ES-I3 (cell line): ENCODE measurements around the gene SPATA21.
A peak's percentile ranks its signal among the peaks of the same experiment; 100 is the strongest.

Experiments
- H3K36me3 ChIP-seq: 2 replicates; pipeline ENCODE4 v1.6.1; 2013; ENCODE audit warnings: mild to moderate bottlenecking, low read length, control low read depth, moderate library complexity; ENCODE audit not compliant: insufficient read depth
- H3K4me1 ChIP-seq: 2 replicates; pipeline ENCODE4 v1.6.1; 2013; ENCODE audit warnings: mild to moderate bottlenecking, control low read depth, low read length; ENCODE audit not compliant: insufficient read depth
- H3K9ac ChIP-seq: 2 replicates; pipeline ENCODE4 v1.6.1; 2013; ENCODE audit warnings: low read depth, mild to moderate bottlenecking, low read length, moderate library complexity
- H3K9me3 ChIP-seq: 2 replicates; pipeline ENCODE4 v1.6.1; 2013; ENCODE audit warnings: mild to moderate bottlenecking, low read length, moderate library complexity; ENCODE audit not compliant: control insufficient read depth, insufficient read depth

Gene SPATA21

GRCh38 chr1:16442941-16443340, 5.7 kb upstream of the SPATA21 start:
- Histone ChIP-seq H3K4me1 (no peaks in the 10 kb centered on the region), H3K9ac (no peak overlapping the region), H3K36me3 (no peaks in the 10 kb centered on the region), H3K9me3 (no peaks in the 10 kb centered on the region)

DNA sequence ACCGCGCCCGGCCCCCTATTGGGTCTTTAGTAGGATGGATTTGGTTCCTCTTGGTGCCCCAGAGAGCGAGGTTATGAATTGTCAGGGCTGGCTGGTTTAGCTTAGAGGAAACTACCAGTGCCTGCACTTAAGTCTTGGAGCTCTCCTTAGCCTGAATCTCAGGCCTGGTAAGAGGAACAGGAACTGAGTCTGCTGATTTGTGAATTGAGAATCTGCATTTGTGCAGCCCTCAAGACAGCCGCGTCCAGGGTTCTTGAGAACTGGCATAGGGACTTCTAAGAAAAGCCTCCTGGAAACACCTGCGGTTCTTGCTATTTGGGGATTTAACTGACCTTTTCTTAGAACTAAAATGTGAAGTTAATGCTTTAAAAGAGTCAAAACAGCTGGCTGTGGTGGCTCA, 5.0 kb upstream of the SPATA21 start:
- no peaks in the 10 kb centered on the region for H3K9me3 ChIP-seq
- H3K4me1 ChIP-seq, result no peaks in the 10 kb centered on the region
- H3K9ac ChIP-seq, result no peak overlapping the region
- H3K36me3 ChIP-seq, result no peaks in the 10 kb centered on the region

GRCh38 chr1:16441282-16441665, 4.0 kb upstream of the SPATA21 start:
- Histone ChIP-seq H3K36me3 (no peaks in the 10 kb centered on the region), H3K9me3 (no peaks in the 10 kb centered on the region), H3K4me1 (no peaks in the 10 kb centered on the region), H3K9ac (peak overlapping the region; percentile 98)

DNA sequence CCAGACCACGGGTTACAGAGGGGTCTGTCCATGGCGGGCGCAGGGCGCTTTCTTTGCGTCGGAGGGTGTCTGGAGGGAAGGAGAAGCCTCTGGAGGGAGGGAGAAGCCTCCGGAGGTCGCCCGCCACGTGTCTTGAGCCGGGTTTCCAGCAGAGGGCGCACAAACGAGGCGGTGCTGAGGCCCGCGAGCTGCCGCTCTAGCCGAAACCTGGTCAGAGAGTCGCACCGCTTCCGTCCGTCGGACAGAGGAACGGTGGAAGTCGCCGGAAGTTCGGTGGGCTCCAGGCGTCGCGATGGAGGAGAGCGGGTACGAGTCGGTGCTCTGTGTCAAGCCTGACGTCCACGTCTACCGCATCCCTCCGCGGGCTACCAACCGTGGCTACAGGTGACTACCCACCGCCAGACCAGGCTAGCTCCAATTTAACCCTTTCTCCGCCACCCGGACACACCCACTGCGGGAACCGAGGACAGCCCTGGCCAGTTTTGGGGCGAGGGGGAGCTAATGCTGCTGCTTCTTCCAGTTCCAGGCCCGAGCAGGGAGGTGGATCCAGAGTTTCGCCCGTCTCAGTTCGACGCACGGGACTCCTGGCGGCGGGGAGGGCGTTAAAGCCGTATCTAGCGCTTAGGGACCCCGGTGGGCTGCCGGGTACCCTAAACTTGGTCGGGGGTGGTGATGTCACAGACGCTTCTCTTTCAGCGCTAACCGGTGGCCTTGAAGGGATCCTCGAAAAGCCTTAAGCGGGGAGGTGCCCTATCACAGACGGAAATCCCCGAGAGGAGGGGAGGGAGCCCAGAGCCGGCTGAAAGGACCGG, 3.5 kb upstream of the SPATA21 start, which contains the start of gene NECAP2:
Gene NECAP2, plus strand, starts transcription at position 255 of the 812 bp plus-strand sequence. Its CDS starts 38 bp downstream, at position 293.
- no peaks in the 10 kb centered on the region for H3K9me3 ChIP-seq
- H3K36me3 ChIP-seq, result no peaks in the 10 kb centered on the region
- no peaks in the 10 kb centered on the region for H3K4me1 ChIP-seq
- H3K9ac ChIP-seq, result peak within 1 kb of the TSS; percentile 98

- H3K4me1 ChIP-seq, result no peaks in the 10 kb centered on the region
- no peaks in the 10 kb centered on the region for H3K36me3 ChIP-seq
- peak overlapping the region; percentile 98 for H3K9ac ChIP-seq
- H3K9me3 ChIP-seq, result no peaks in the 10 kb centered on the region
Observed at GRCh38 chr1:16440131-16440469, 2.9 kb upstream of the SPATA21 start.

DNA sequence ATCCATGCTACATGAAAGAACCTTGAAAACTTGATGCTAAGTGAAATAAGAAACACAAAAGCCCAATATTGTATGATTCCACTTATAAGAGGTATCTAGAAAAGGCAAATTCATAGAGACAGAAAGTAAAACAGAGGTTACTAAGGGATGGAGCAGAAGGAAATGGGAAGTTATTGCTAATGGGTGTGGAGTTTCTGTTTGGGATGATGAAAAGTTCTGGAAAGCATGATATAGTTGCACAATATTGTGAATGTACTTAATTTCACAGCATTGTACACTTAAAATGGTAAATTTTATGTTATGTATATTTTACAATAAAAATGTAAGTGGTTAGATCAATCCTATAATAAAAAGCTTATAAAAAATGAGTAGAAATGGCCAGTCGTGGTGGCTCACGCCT, 1.7 kb upstream of the SPATA21 start:
- no peak overlapping the region for H3K9ac ChIP-seq
- H3K4me1 ChIP-seq, result no peaks in the 10 kb centered on the region
- no peaks in the 10 kb centered on the region for H3K36me3 ChIP-seq
- no peaks in the 10 kb centered on the region for H3K9me3 ChIP-seq

DNA sequence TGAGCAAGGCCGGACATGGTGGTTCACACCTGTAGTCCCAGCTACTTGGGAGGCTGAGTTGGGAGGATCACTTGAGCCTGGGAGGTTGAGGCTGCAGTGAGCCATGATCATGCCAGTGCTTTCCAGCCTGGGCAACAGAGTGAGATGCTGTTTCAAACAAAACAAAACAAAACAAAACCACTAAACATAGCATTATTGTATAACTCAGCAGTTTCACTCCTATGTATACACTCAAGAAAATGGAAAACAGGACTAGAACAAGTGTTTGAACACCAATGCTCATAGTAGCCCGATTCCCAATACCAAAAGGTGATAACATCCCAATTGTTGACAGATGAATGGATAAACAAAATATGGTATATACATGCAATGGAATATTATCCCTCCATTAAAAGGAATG, 1.3 kb upstream of the SPATA21 start:
- Histone ChIP-seq H3K36me3 (no peaks in the 10 kb centered on the region), H3K4me1 (no peaks in the 10 kb centered on the region), H3K9ac (no peak overlapping the region), H3K9me3 (no peaks in the 10 kb centered on the region)

DNA sequence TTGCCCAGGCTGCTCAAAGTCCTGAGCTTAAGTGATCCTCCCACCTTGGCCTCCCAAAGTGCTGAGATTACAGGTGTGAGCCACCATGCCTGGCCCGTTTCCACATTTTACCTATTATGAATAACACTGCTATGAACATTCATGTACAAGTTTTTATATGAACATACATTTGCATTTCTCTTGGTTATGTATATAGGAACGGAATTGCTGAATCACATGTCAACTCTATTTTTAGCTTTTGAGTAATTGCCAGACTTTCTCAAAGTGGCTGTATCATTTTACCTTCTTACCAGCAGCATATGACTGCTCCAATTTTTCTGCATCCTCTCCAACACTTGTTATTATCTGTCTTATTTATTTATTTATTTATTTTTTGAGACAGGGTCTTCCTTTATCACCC, 2.7 kb downstream of the SPATA21 start:
- H3K36me3 ChIP-seq, result no peaks in the 10 kb centered on the region
- H3K9ac ChIP-seq, result no peak overlapping the region
- H3K9me3 ChIP-seq, result no peaks in the 10 kb centered on the region
- peaks cover 5% of the 10 kb centered on the region; the same call in 1 of the 2 replicates for H3K4me1 ChIP-seq

- Histone ChIP-seq H3K9ac (no peak overlapping the region), H3K9me3 (no peaks in the 10 kb centered on the region), H3K36me3 (no peaks in the 10 kb centered on the region), H3K4me1 (peaks cover 5% of the 10 kb centered on the region; the same call in 1 of the 2 replicates)
Observed at GRCh38 chr1:16434007-16434406, 3.2 kb downstream of the SPATA21 start.

DNA sequence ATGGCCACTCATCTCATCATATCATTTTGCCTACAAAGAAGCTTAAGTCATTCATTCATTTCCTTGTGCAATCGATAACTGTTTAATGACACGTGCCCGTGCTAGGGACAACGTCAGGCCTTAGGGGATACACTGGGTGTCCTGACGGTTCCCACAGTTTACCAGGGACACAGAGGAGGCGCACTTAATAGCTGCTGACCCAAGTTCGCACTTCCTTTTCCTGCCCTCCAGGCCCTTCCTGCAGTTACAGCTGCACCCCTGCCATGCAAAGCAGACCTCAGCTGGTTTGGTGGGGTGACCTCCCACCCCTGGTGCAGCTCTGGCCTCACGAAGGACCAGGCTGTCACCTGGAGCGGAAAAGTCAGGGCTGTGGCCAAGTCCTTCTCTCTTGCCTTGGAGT, 4.2 kb downstream of the SPATA21 start:
- no peak overlapping the region for H3K9ac ChIP-seq
- H3K9me3 ChIP-seq, result no peaks in the 10 kb centered on the region
- H3K36me3 ChIP-seq, result no peaks in the 10 kb centered on the region
- H3K4me1 ChIP-seq, result peaks cover 5% of the 10 kb centered on the region; the same call in 1 of the 2 replicates

- no peaks in the 10 kb centered on the region for H3K9me3 ChIP-seq
- no peaks in the 10 kb centered on the region for H3K36me3 ChIP-seq
- H3K9ac ChIP-seq, result peak overlapping the region; percentile 26; the same call in 1 of the 2 replicates
- H3K4me1 ChIP-seq, result peaks cover 5% of the 10 kb centered on the region; the same call in 1 of the 2 replicates
Observed at GRCh38 chr1:16430606-16431005, 6.6 kb downstream of the SPATA21 start.

DNA sequence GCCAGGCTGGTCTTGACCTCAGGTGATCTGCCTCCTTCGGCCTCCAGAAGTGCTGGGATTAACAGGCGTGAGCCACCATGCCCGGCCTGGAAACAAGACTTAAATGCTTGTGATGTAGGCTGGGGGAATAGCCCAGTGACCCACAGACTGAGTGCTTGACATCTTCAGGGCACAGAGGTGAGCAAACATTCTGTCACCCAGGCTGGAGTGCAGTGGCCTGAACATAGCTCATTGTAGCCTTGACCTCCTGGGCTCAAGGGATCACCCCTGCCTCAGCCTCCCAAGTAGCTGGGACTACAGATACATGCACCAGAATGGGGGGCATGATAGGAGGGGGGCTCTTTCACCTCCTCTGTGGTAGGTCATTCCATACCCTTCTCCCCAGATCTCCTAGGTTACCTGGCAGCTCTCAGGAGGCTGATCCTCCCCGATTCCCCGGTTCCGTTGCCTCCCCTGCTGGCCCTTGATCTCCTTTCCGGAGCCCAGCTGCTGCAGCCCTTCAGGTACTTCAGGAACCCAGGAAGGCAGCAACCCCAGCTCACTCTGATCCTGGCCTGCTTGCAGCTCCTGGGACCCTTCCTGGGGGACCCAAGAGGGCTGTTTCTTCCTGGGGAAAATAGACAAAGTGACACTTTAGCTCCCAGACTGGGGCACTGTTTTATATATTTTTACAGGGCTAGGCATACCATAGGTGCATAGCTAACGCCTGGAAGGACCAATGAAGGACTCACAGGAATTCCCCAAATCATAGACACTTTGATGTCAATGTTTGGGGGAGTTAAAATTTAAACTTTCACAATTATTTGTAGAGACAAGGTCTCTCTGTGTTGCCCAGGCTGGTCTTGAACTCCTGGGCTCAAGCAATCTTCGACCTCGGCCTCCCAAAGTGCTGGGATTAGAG, 11.8 kb downstream of the SPATA21 start:
- no peak overlapping the region for H3K9ac ChIP-seq
- H3K9me3 ChIP-seq, result no peaks in the 10 kb centered on the region
- H3K36me3 ChIP-seq, result no peaks in the 10 kb centered on the region
- no peaks in the 10 kb centered on the region for H3K4me1 ChIP-seq

- no peak overlapping the region for H3K9ac ChIP-seq
- no peaks in the 10 kb centered on the region for H3K36me3 ChIP-seq
- no peaks in the 10 kb centered on the region for H3K9me3 ChIP-seq
- no peaks in the 10 kb centered on the region for H3K4me1 ChIP-seq
Observed at GRCh38 chr1:16422041-16422440, 15.2 kb downstream of the SPATA21 start.

- H3K36me3 ChIP-seq, result no peaks in the 10 kb centered on the region
- no peaks in the 10 kb centered on the region for H3K9me3 ChIP-seq
- H3K9ac ChIP-seq, result no peak overlapping the region
- H3K4me1 ChIP-seq, result no peaks in the 10 kb centered on the region
Observed at GRCh38 chr1:16421201-16421600, 16.0 kb downstream of the SPATA21 start.
